Inflammatory macrophage treated with lipopolysaccharide for 4 hours (primary cell): Measurements from ENCODE around the gene DMXL2.
"Not testable (repeated sequence)": the region's sequence is repeated elsewhere in the genome, so short reads cannot be mapped to it uniquely, and the experiment has no call there.

Source experiments
- DNase-seq: peaks from one replicate; pipeline ENCODE4 v3.0.0-alpha.2; 2020

DMXL2 gene

GRCh38 chr15:51621155-51621765, 1.3 kb downstream of the DMXL2 start:
- DNase-seq, result peak; percentile 29

- peak; percentile 65 for DNase-seq
Measured at GRCh38 chr15:51620641-51621040, 1.9 kb downstream of the DMXL2 start.

GRCh38 chr15:51620122-51620521, 2.4 kb downstream of the DMXL2 start:
- DNase-seq, result peak; percentile 66

- peak; percentile 99 for DNase-seq
Measured at GRCh38 chr15:51619331-51620035, 3.1 kb downstream of the DMXL2 start.

GRCh38 chr15:51617886-51618285, 4.7 kb downstream of the DMXL2 start:
- DNase-seq, result peak; percentile 63

GRCh38 chr15:51613951-51614350, 8.6 kb downstream of the DMXL2 start:
- no peak for DNase-seq

GRCh38 chr15:51612669-51613068, 9.9 kb downstream of the DMXL2 start:
- DNase-seq, result not testable (repeated sequence)

GRCh38 chr15:51603462-51603948, 19.1 kb downstream of the DMXL2 start:
- peak; percentile 25 for DNase-seq

- DNase-seq, result no peak
Measured at GRCh38 chr15:51603002-51603401, 19.6 kb downstream of the DMXL2 start.

GRCh38 chr15:51602484-51602883, 20.1 kb downstream of the DMXL2 start:
- DNase-seq, result no peak

GRCh38 chr15:51601801-51602200, 20.8 kb downstream of the DMXL2 start:
- DNase-seq, result no peak

GRCh38 chr15:51600114-51600513, 22.5 kb downstream of the DMXL2 start:
- DNase-seq, result peak; percentile 32

GRCh38 chr15:51589881-51590568, 32.5 kb downstream of the DMXL2 start:
- peak; percentile 63 for DNase-seq

GRCh38 chr15:51588966-51589365, 33.6 kb downstream of the DMXL2 start:
- peak; percentile 88 for DNase-seq

- DNase-seq, result peak; percentile 99
Measured at GRCh38 chr15:51585986-51586385, 36.6 kb downstream of the DMXL2 start.

GRCh38 chr15:51580982-51581381, 41.6 kb downstream of the DMXL2 start:
- DNase-seq, result no peak

- peak; percentile 72 for DNase-seq
Measured at GRCh38 chr15:51580385-51580784, 42.2 kb downstream of the DMXL2 start.

- peak; percentile 0 for DNase-seq
Measured at GRCh38 chr15:51579012-51579411, 43.6 kb downstream of the DMXL2 start.

- peak; percentile 86 for DNase-seq
Measured at GRCh38 chr15:51577636-51578304, 44.8 kb downstream of the DMXL2 start.

- DNase-seq, result peak; percentile 98
Measured at GRCh38 chr15:51576911-51577500, 45.6 kb downstream of the DMXL2 start.

GRCh38 chr15:51576286-51576850, 46.2 kb downstream of the DMXL2 start:
- DNase-seq, result peak; percentile 54

GRCh38 chr15:51575775-51576174, 46.8 kb downstream of the DMXL2 start:
- no peak for DNase-seq
